ENCODE results near the gene CCDC57.

CCDC57 gene

GRCh38 chr17:82073446-82073845 is 139.2 kb downstream of the CCDC57 start:
- in situ Hi-C loops (cut with HindIII; ENCODE audit: low sequenced_read_pairs), result no loop called here

- in situ Hi-C loops (cut with HindIII; ENCODE audit: low sequenced_read_pairs), result no loop called here
Observed at GRCh38 chr17:82072827-82073226, 139.8 kb downstream of the CCDC57 start.

GRCh38 chr17:82070611-82071010 is 142.0 kb downstream of the CCDC57 start:
- in situ Hi-C loops (cut with HindIII; ENCODE audit: low sequenced_read_pairs), result no loop called here

- in situ Hi-C loops (cut with HindIII; ENCODE audit: low sequenced_read_pairs), result no loop called here
Observed at GRCh38 chr17:82065638-82066303, 146.9 kb downstream of the CCDC57 start, which contains the start of gene DUS1L. DUS1L (minus strand) TSS chr17:82065804; CDS start chr17:82065059, 745 bp downstream.

GRCh38 chr17:82065193-82065637 is 147.4 kb downstream of the CCDC57 start:
- in situ Hi-C loops (cut with HindIII; ENCODE audit: low sequenced_read_pairs), result no loop called here

- in situ Hi-C loops (cut with HindIII; ENCODE audit: low sequenced_read_pairs), result no loop called here
Observed at GRCh38 chr17:82064433-82065192, 148.0 kb downstream of the CCDC57 start.

- in situ Hi-C loops (cut with HindIII; ENCODE audit: low sequenced_read_pairs), result no loop called here
Observed at GRCh38 chr17:82063424-82064415, 148.9 kb downstream of the CCDC57 start.

- in situ Hi-C loops (cut with HindIII; ENCODE audit: low sequenced_read_pairs), result no loop called here
Observed at GRCh38 chr17:82062984-82063368, 149.7 kb downstream of the CCDC57 start.

GRCh38 chr17:82062076-82062983 is 150.3 kb downstream of the CCDC57 start:
- in situ Hi-C loops (cut with HindIII; ENCODE audit: low sequenced_read_pairs), result no loop called here

- in situ Hi-C loops (cut with HindIII; ENCODE audit: low sequenced_read_pairs), result no loop called here
Observed at GRCh38 chr17:82061047-82061925, 151.4 kb downstream of the CCDC57 start.

- in situ Hi-C loops (cut with HindIII; ENCODE audit: low sequenced_read_pairs), result no loop called here
Observed at GRCh38 chr17:82060614-82061013, 152.0 kb downstream of the CCDC57 start.

GRCh38 chr17:82060001-82060380 is 152.7 kb downstream of the CCDC57 start:
- in situ Hi-C loops (cut with HindIII; ENCODE audit: low sequenced_read_pairs), result no loop called here

GRCh38 chr17:82059272-82060000 is 153.2 kb downstream of the CCDC57 start:
- in situ Hi-C loops (cut with HindIII; ENCODE audit: low sequenced_read_pairs), result loop anchor here (10.0 kb wide), 2 partner anchors 75 to 145 kb away; no protein-coding TSS in a partner anchor

GRCh38 chr17:82058855-82059249 is 153.8 kb downstream of the CCDC57 start:
- in situ Hi-C loops (cut with HindIII; ENCODE audit: low sequenced_read_pairs), result loop anchor here (10.0 kb wide), 2 partner anchors 76 to 146 kb away; no protein-coding TSS in a partner anchor

- in situ Hi-C loops (cut with HindIII; ENCODE audit: low sequenced_read_pairs), result loop anchor here (10.0 kb wide), 2 partner anchors 76 to 146 kb away; no protein-coding TSS in a partner anchor
Observed at GRCh38 chr17:82058230-82058854, 154.3 kb downstream of the CCDC57 start.

GRCh38 chr17:82056729-82057621 is 155.7 kb downstream of the CCDC57 start:
- in situ Hi-C loops (cut with HindIII; ENCODE audit: low sequenced_read_pairs), result loop anchor here (10.0 kb wide), 2 partner anchors 78 to 148 kb away; no protein-coding TSS in a partner anchor

All from endothelial cell of hepatic sinusoid (primary cell).